ENCODE measurements around the gene SNX19.
"Not testable (repeated sequence)": the region's sequence is repeated elsewhere in the genome, so short reads cannot be mapped to it uniquely, and the experiment has no call there.

SNX19 gene

GRCh38 chr11:130916238-130916855 is at the start of gene SNX19:
Gene SNX19, minus strand, starts transcription at chr11:130916479. Its CDS starts 540 bp downstream, at chr11:130915939.
- Histone ChIP-seq H3K4me1 (ENCODE audit: control insufficient read depth, low read depth, low read length) (peaks cover 15% of the 10 kb centered on the region), H3K9me3 (ENCODE audit: control insufficient read depth, low read depth, low read length) (no peaks in the 10 kb centered on the region), H3K9ac (ENCODE audit: low read length) (peak within 1 kb of the TSS; percentile 64), H3K36me3 (ENCODE audit: control insufficient read depth, low read depth, low read length) (peaks cover 7% of the 10 kb centered on the region), H3K4me3 (ENCODE audit: low read length) (peak within 1 kb of the TSS; percentile 89), H3K27me3 (ENCODE audit: control insufficient read depth, insufficient read depth, low read length) (peaks cover 21% of the 10 kb centered on the region), H3K27ac (ENCODE audit: low read length) (no peak within 1 kb of the TSS)

GRCh38 chr11:130964058-130964792 is 47.9 kb upstream of the SNX19 start:
- H3K4me3 ChIP-seq (ENCODE audit: low read length): no peak overlapping the region
- H3K9me3 ChIP-seq (ENCODE audit: control insufficient read depth, low read depth, low read length): no peaks in the 10 kb centered on the region
- no peak overlapping the region for H3K9ac ChIP-seq (ENCODE audit: low read length)
- no peaks in the 10 kb centered on the region for H3K4me1 ChIP-seq (ENCODE audit: control insufficient read depth, low read depth, low read length)
- H3K27ac ChIP-seq (ENCODE audit: low read length): no peak overlapping the region
- H3K36me3 ChIP-seq (ENCODE audit: control insufficient read depth, low read depth, low read length): no peaks in the 10 kb centered on the region
- H3K27me3 ChIP-seq (ENCODE audit: control insufficient read depth, insufficient read depth, low read length): no peaks in the 10 kb centered on the region

- no peaks in the 10 kb centered on the region for H3K9me3 ChIP-seq (ENCODE audit: control insufficient read depth, low read depth, low read length)
- H3K9ac ChIP-seq (ENCODE audit: low read length): no peak overlapping the region
- H3K4me3 ChIP-seq (ENCODE audit: low read length): no peak overlapping the region
- no peaks in the 10 kb centered on the region for H3K4me1 ChIP-seq (ENCODE audit: control insufficient read depth, low read depth, low read length)
- H3K27me3 ChIP-seq (ENCODE audit: control insufficient read depth, insufficient read depth, low read length): no peaks in the 10 kb centered on the region
- H3K27ac ChIP-seq (ENCODE audit: low read length): no peak overlapping the region
- no peaks in the 10 kb centered on the region for H3K36me3 ChIP-seq (ENCODE audit: control insufficient read depth, low read depth, low read length)
Observed at GRCh38 chr11:130947889-130948288, 31.6 kb upstream of the SNX19 start.

- Histone ChIP-seq H3K36me3 (ENCODE audit: control insufficient read depth, low read depth, low read length) (no peaks in the 10 kb centered on the region), H3K9me3 (ENCODE audit: control insufficient read depth, low read depth, low read length) (no peaks in the 10 kb centered on the region), H3K27me3 (ENCODE audit: control insufficient read depth, insufficient read depth, low read length) (no peaks in the 10 kb centered on the region), H3K4me1 (ENCODE audit: control insufficient read depth, low read depth, low read length) (no peaks in the 10 kb centered on the region), H3K27ac (ENCODE audit: low read length) (no peak overlapping the region), H3K9ac (ENCODE audit: low read length) (no peak overlapping the region), H3K4me3 (ENCODE audit: low read length) (no peak overlapping the region)
Observed at GRCh38 chr11:130947481-130947880, 31.2 kb upstream of the SNX19 start.

- H3K27me3 ChIP-seq (ENCODE audit: control insufficient read depth, insufficient read depth, low read length): no peaks in the 10 kb centered on the region
- H3K27ac ChIP-seq (ENCODE audit: low read length): no peak overlapping the region
- no peak overlapping the region for H3K9ac ChIP-seq (ENCODE audit: low read length)
- no peaks in the 10 kb centered on the region for H3K4me1 ChIP-seq (ENCODE audit: control insufficient read depth, low read depth, low read length)
- no peak overlapping the region for H3K4me3 ChIP-seq (ENCODE audit: low read length)
- no peaks in the 10 kb centered on the region for H3K9me3 ChIP-seq (ENCODE audit: control insufficient read depth, low read depth, low read length)
- H3K36me3 ChIP-seq (ENCODE audit: control insufficient read depth, low read depth, low read length): no peaks in the 10 kb centered on the region
Observed at GRCh38 chr11:130947058-130947457, 30.8 kb upstream of the SNX19 start.

- H3K27me3 ChIP-seq (ENCODE audit: control insufficient read depth, insufficient read depth, low read length): no peaks in the 10 kb centered on the region
- no peak overlapping the region for H3K9ac ChIP-seq (ENCODE audit: low read length)
- H3K36me3 ChIP-seq (ENCODE audit: control insufficient read depth, low read depth, low read length): no peaks in the 10 kb centered on the region
- H3K9me3 ChIP-seq (ENCODE audit: control insufficient read depth, low read depth, low read length): no peaks in the 10 kb centered on the region
- no peak overlapping the region for H3K27ac ChIP-seq (ENCODE audit: low read length)
- no peak overlapping the region for H3K4me3 ChIP-seq (ENCODE audit: low read length)
- H3K4me1 ChIP-seq (ENCODE audit: control insufficient read depth, low read depth, low read length): no peaks in the 10 kb centered on the region
Observed at GRCh38 chr11:130945896-130946295, 29.6 kb upstream of the SNX19 start.

- H3K27ac ChIP-seq (ENCODE audit: low read length): no peak overlapping the region
- no peaks in the 10 kb centered on the region for H3K4me1 ChIP-seq (ENCODE audit: control insufficient read depth, low read depth, low read length)
- H3K4me3 ChIP-seq (ENCODE audit: low read length): no peak overlapping the region
- H3K9ac ChIP-seq (ENCODE audit: low read length): no peak overlapping the region
- no peaks in the 10 kb centered on the region for H3K36me3 ChIP-seq (ENCODE audit: control insufficient read depth, low read depth, low read length)
- no peaks in the 10 kb centered on the region for H3K9me3 ChIP-seq (ENCODE audit: control insufficient read depth, low read depth, low read length)
- H3K27me3 ChIP-seq (ENCODE audit: control insufficient read depth, insufficient read depth, low read length): no peaks in the 10 kb centered on the region
Observed at GRCh38 chr11:130940706-130941105, 24.4 kb upstream of the SNX19 start.

GRCh38 chr11:130937051-130937450 is 20.8 kb upstream of the SNX19 start:
- Histone ChIP-seq H3K27me3 (ENCODE audit: control insufficient read depth, insufficient read depth, low read length) (no peaks in the 10 kb centered on the region), H3K4me1 (ENCODE audit: control insufficient read depth, low read depth, low read length) (no peaks in the 10 kb centered on the region), H3K9me3 (ENCODE audit: control insufficient read depth, low read depth, low read length) (no peaks in the 10 kb centered on the region), H3K9ac (ENCODE audit: low read length) (no peak overlapping the region), H3K4me3 (ENCODE audit: low read length) (no peak overlapping the region), H3K36me3 (ENCODE audit: control insufficient read depth, low read depth, low read length) (no peaks in the 10 kb centered on the region), H3K27ac (ENCODE audit: low read length) (no peak overlapping the region)

- H3K36me3 ChIP-seq (ENCODE audit: control insufficient read depth, low read depth, low read length): no peaks in the 10 kb centered on the region
- H3K9ac ChIP-seq (ENCODE audit: low read length): no peak overlapping the region
- H3K9me3 ChIP-seq (ENCODE audit: control insufficient read depth, low read depth, low read length): no peaks in the 10 kb centered on the region
- H3K27ac ChIP-seq (ENCODE audit: low read length): no peak overlapping the region
- no peaks in the 10 kb centered on the region for H3K4me1 ChIP-seq (ENCODE audit: control insufficient read depth, low read depth, low read length)
- no peaks in the 10 kb centered on the region for H3K27me3 ChIP-seq (ENCODE audit: control insufficient read depth, insufficient read depth, low read length)
- H3K4me3 ChIP-seq (ENCODE audit: low read length): no peak overlapping the region
Observed at GRCh38 chr11:130932086-130932712, 15.9 kb upstream of the SNX19 start.

GRCh38 chr11:130924750-130925149 is 8.5 kb upstream of the SNX19 start:
- Histone ChIP-seq H3K4me3 (ENCODE audit: low read length) (no peak overlapping the region), H3K9ac (ENCODE audit: low read length) (no peak overlapping the region), H3K27me3 (ENCODE audit: control insufficient read depth, insufficient read depth, low read length) (no peaks in the 10 kb centered on the region), H3K36me3 (ENCODE audit: control insufficient read depth, low read depth, low read length) (no peaks in the 10 kb centered on the region), H3K27ac (ENCODE audit: low read length) (no peak overlapping the region), H3K4me1 (ENCODE audit: control insufficient read depth, low read depth, low read length) (peaks cover 7% of the 10 kb centered on the region), H3K9me3 (ENCODE audit: control insufficient read depth, low read depth, low read length) (no peaks in the 10 kb centered on the region)

- not testable (repeated sequence) for H3K36me3 ChIP-seq (ENCODE audit: control insufficient read depth, low read depth, low read length); H3K9me3 ChIP-seq (ENCODE audit: control insufficient read depth, low read depth, low read length); H3K4me3 ChIP-seq (ENCODE audit: low read length); H3K27ac ChIP-seq (ENCODE audit: low read length); H3K9ac ChIP-seq (ENCODE audit: low read length)
- H3K27me3 ChIP-seq (ENCODE audit: control insufficient read depth, insufficient read depth, low read length): peaks cover 21% of the 10 kb centered on the region
- H3K4me1 ChIP-seq (ENCODE audit: control insufficient read depth, low read depth, low read length): peaks cover 12% of the 10 kb centered on the region
Observed at GRCh38 chr11:130920612-130921011, 4.3 kb upstream of the SNX19 start.

All from iPS-18a (cell line).